WERI-Rb-1 (cell line): ENCODE measurements around the gene SEC14L3.

Experiments
- DNase-seq: peaks from one replicate; pipeline ENCODE4 v3.0.0-alpha.2; 2020
- H3K27ac ChIP-seq: fragments of 250-450 bp; sonication (Bioruptor Pico); 2 replicates; pipeline ENCODE4 v1.5.1; 2020; ENCODE audit warnings: mild to moderate bottlenecking, moderate library complexity
- H3K27me3 ChIP-seq: fragments of 250-450 bp; sonication (Bioruptor Pico); 2 replicates; pipeline ENCODE4 v1.5.1; 2021; ENCODE audit warnings: mild to moderate bottlenecking, low read depth, moderate library complexity; ENCODE audit not compliant: insufficient read depth, severe bottlenecking
- H3K36me3 ChIP-seq: fragments of 250-450 bp; sonication (Bioruptor Pico); 2 replicates; pipeline ENCODE4 v1.5.1; 2020; ENCODE audit warnings: mild to moderate bottlenecking, moderate library complexity
- H3K4me3 ChIP-seq: 2 replicates; pipeline ENCODE4 v1.5.1; 2011; ENCODE audit warnings: low read depth, mild to moderate bottlenecking, control low read depth, low read length
- H3K9me3 ChIP-seq: fragments of 250-450 bp; sonication (Bioruptor Pico); 2 replicates; pipeline ENCODE4 v1.5.1; 2021; ENCODE audit warnings: mild to moderate bottlenecking, moderate library complexity; ENCODE audit not compliant: severe bottlenecking
- TF ChIP-seq, protein P1 (sequence below): IDR thresholded peaks from 2 replicates; pipeline ENCODE4 v1.5.1; 2011; ENCODE audit warnings: low read depth, mild to moderate bottlenecking, control low read depth, inconsistent platforms, low read length

SEC14L3 gene

DNA sequence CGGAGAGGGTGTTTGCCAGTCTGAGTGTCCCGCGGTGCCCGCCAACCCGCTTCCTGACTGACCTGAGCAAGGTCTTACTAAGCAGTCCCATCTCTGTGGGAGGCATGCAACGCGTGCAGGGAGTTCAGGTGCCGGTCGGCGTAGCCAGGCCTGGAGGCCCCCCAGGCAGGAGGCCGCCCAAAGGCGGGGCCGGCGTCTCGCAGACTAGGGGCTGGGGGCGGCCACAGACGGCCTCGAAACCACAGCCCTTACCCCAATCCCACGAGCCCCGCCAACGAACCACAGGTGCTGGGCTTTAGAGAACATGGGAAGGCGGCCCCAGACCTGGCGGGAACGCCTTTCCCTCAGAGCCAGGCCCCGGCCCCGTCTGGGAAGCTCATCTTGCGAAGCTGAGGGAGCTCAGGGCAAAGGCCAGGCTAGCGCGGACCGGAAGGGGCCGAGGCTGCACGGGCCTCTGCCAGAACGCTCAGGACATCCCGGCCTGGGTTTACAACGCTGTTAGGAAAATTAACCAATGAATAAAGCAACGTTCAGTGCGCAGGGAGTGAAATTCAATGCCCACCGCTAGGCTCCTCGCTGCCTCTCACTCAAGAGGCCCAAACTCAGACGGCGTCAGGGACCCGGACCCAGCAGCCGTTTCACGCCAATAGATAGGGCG, 48.4 kb downstream of the SEC14L3 start:
- TF ChIP-seq, protein P1, sequence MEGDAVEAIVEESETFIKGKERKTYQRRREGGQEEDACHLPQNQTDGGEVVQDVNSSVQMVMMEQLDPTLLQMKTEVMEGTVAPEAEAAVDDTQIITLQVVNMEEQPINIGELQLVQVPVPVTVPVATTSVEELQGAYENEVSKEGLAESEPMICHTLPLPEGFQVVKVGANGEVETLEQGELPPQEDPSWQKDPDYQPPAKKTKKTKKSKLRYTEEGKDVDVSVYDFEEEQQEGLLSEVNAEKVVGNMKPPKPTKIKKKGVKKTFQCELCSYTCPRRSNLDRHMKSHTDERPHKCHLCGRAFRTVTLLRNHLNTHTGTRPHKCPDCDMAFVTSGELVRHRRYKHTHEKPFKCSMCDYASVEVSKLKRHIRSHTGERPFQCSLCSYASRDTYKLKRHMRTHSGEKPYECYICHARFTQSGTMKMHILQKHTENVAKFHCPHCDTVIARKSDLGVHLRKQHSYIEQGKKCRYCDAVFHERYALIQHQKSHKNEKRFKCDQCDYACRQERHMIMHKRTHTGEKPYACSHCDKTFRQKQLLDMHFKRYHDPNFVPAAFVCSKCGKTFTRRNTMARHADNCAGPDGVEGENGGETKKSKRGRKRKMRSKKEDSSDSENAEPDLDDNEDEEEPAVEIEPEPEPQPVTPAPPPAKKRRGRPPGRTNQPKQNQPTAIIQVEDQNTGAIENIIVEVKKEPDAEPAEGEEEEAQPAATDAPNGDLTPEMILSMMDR = no peak
- Histone ChIP-seq H3K4me3 (peak overlapping the region; percentile 90), H3K9me3 (no peaks in the 10 kb centered on the region), H3K27ac (peak overlapping the region; percentile 91), H3K27me3 (no peaks in the 10 kb centered on the region), H3K36me3 (peaks cover 31% of the 10 kb centered on the region)
- DNase-seq = no peak

DNA sequence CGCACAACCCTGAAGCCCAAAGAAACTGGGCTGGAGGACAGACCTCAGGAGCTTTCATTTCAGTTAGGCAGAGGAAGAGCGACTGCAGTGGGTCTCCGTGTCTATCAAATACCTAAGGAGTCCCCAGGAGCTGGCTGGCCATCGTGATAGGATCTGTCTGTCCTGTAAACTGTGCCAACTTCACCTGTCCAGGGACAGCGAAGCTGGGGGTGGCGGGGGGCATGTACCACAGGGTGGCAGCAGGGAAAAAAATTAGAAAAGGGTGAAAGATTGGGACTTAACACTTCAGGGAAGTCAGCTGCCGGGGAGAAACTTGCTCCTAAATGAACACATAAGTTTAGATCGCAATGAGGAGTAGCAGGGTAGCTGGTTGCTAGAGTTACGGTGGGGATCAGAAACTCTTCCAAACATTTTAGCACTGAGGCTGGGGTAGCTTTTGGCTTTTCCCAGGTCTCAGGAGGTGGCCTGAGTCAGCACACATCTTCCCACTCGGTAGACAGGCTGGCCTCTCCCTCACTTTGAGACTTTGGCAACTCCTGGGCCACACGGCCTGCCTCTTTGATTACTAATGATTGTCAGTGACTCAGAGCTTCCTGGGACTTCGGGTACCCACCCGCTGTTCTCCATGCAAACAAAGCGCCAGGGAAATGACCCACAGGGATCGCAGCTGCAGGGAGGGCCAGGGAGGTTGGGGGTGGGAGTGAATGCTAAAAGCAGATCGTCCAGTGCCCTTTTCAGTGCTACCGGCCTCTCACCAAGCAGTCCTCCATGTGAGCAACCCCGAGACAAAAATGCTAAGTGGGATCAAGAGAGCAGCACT, 49.1 kb downstream of the SEC14L3 start:
- TF ChIP-seq, protein P1 = no peak
- DNase-seq = peak; percentile 24
- Histone ChIP-seq H3K36me3 (peaks cover 37% of the 10 kb centered on the region), H3K9me3 (no peaks in the 10 kb centered on the region), H3K27me3 (no peaks in the 10 kb centered on the region), H3K4me3 (peak overlapping the region; percentile 90), H3K27ac (peak overlapping the region; percentile 91)

DNA sequence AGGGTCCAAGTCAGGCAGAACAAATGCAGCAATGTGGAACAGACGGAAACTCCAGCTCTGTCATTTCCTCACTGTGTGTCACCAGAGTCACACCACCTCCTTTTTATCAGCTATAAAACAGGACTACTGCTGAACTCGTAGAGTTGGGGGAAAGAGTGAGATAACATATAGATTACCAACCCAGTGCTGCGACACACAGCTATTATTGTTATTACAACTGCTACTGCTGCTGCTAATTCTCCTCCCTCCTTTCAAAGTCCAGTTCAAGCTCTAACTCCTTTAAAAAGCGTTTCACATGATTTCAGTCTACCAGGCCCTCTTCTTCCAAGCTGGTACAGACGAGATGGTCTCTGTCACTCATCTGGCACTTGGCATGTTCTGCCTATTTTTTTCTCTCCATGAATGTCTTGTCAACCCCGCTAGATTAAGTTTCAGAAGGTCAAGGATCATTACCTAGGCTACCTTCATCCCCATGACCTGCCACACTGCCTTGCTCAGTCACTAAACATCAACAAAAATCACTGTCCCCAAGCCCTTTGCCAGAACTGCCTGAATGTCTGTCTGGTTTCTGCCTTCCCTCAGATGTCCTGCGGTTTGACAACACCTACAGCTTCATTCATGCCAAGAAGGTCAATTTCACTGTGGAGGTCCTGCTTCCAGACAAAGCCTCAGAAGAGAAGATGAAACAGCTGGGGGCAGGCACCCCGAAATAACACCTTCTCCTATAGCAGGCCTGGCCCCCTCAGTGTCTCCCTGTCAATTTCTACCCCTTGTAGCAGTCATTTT, 49.9 kb downstream of the SEC14L3 start:
- Histone ChIP-seq H3K27me3 (no peaks in the 10 kb centered on the region), H3K36me3 (peaks cover 36% of the 10 kb centered on the region), H3K4me3 (no peak overlapping the region), H3K27ac (no peak overlapping the region), H3K9me3 (no peaks in the 10 kb centered on the region)
- TF ChIP-seq, protein P1 = no peak
- no peak for DNase-seq

DNA sequence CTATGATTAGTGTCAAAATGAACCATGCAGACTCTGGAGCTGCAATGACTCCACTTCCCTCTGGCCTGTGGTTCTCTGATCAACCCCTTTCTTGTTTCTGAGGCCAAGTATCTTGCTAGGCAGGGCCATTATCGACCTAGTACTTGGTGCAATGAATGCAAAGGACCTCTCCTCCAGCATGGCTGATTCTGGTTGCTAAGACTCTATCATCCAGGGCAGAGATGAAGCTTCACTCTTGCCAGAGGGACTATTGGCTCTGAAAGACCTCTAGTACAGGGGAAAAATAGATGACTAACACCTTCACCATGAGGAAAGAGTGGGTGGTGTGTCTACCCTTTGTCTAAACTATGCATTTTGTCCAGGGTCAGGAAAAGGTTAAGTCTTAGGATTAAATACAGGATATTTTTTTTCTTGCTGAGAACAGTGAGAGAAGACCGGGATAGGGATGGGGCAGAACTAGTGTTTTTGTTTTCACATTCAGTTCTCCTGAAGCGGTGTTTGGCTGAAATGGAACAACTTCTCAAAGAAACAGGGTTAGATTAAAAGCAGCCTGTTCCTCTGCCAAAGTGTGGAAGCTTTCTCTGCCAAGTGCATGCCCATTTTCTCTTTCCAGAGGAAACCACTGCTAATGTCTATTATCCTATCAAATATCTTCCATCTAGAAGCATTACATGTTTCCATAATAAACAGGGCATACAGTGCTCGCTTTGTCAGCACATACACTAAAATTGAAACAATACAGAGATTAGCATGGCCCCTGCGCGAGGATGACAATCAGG, 51.3 kb downstream of the SEC14L3 start:
- no peak for DNase-seq
- Histone ChIP-seq H3K27me3 (no peaks in the 10 kb centered on the region), H3K4me3 (no peak overlapping the region), H3K27ac (no peak overlapping the region), H3K9me3 (no peaks in the 10 kb centered on the region), H3K36me3 (peaks cover 46% of the 10 kb centered on the region)
- TF ChIP-seq, protein P1 = no peak

DNA sequence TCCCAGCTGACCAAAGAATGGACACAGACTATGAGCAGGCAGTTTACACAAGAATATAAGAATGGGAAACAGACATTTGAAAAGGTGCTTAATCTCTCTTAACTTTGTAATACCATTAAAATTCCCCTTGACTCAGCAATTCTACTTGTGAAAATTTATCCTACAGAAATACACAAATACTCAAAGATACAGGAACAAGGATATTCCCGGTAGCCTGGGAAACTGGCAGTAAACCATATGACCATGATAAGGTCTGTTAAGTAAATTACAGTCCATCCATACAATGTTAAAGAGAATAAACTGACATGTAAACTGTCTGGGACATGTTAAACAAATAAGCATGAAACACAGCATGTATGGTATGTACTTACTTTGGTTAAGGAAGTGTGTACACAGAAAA, 55.0 kb downstream of the SEC14L3 start:
- DNase-seq = no peak
- TF ChIP-seq, protein P1 = no peak
- Histone ChIP-seq H3K27me3 (no peaks in the 10 kb centered on the region), H3K27ac (no peak overlapping the region), H3K9me3 (no peaks in the 10 kb centered on the region), H3K36me3 (peaks cover 50% of the 10 kb centered on the region), H3K4me3 (no peak overlapping the region)
